ENCODE results near the gene METTL22.

Gene METTL22

DNA sequence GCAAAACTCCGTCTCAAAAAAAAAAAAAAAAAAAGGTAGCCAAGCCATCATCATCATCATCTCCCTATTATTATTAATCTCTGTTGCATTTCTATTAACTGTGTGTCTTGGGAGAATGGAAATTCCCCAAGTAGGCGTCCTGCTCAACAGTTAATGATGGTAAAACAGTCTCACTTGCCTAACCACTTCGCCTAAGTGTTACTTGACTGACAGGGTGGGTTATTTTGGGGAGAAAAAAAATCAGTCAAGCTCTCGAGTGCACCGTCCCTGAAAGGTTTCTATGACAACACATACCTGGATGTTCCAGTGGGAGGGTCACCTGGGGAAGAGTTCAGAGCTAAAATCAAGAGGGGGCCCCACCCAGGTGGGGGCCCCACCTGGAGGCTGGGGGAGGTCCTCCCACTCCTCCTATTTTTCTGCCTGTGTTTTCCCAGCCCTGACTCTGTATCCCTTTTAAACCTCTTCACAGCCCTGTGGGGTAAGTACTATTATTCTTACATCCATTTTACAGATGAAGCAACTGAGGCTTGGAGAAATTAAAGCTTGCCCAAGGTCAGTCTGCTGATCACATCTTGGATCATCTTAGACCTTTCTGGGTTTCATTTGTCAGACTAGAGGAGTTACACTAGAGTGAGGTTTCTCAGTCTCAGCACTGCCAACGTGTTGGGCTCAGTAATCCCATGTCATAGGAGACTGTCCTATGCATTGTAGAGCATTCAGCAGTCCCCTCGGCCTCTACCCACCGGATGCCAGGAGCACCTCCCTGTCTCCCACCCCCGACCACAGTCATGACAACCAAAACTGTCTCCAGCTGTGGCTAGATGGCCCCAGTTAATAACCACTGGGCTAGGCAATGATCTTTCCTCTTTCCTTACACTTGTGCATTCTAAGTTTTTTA is 41.9 kb downstream of the METTL22 start:
- no peak overlapping the region for H3K27ac ChIP-seq (ENCODE audit: low read length)
- H3K36me3 ChIP-seq (replicated peaks; ENCODE audit: low read depth, low read length), result no peaks in the 10 kb centered on the region
- peaks cover 28% of the 10 kb centered on the region for H3K27me3 ChIP-seq (ENCODE audit: low read depth, low read length)
- H3K9me3 ChIP-seq (ENCODE audit: insufficient read depth, low read length), result no peaks in the 10 kb centered on the region
- no peak overlapping the region for H3K9ac ChIP-seq (ENCODE audit: low read length)
- H2AFZ ChIP-seq (ENCODE audit: low read depth, low read length), result no peak overlapping the region
- H3K4me2 ChIP-seq (ENCODE audit: low read length), result no peak overlapping the region
- no peaks in the 10 kb centered on the region for H3K79me2 ChIP-seq (ENCODE audit: low read length)
- H3K4me3 ChIP-seq (ENCODE audit: low read length), result no peak overlapping the region
- H3K4me1 ChIP-seq (ENCODE audit: low read length), result no peaks in the 10 kb centered on the region
- no peaks in the 10 kb centered on the region for H4K20me1 ChIP-seq (ENCODE audit: insufficient read depth, low read length)
- no peak for TF ChIP-seq EZH2phosphoT487 (IDR thresholded peaks at IDR 0.05; ENCODE audit: low read depth)
- TF ChIP-seq, protein P1, sequence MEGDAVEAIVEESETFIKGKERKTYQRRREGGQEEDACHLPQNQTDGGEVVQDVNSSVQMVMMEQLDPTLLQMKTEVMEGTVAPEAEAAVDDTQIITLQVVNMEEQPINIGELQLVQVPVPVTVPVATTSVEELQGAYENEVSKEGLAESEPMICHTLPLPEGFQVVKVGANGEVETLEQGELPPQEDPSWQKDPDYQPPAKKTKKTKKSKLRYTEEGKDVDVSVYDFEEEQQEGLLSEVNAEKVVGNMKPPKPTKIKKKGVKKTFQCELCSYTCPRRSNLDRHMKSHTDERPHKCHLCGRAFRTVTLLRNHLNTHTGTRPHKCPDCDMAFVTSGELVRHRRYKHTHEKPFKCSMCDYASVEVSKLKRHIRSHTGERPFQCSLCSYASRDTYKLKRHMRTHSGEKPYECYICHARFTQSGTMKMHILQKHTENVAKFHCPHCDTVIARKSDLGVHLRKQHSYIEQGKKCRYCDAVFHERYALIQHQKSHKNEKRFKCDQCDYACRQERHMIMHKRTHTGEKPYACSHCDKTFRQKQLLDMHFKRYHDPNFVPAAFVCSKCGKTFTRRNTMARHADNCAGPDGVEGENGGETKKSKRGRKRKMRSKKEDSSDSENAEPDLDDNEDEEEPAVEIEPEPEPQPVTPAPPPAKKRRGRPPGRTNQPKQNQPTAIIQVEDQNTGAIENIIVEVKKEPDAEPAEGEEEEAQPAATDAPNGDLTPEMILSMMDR (IDR thresholded peaks at IDR 0.05; ENCODE audit: low read depth, low read length), result no peak

DNA sequence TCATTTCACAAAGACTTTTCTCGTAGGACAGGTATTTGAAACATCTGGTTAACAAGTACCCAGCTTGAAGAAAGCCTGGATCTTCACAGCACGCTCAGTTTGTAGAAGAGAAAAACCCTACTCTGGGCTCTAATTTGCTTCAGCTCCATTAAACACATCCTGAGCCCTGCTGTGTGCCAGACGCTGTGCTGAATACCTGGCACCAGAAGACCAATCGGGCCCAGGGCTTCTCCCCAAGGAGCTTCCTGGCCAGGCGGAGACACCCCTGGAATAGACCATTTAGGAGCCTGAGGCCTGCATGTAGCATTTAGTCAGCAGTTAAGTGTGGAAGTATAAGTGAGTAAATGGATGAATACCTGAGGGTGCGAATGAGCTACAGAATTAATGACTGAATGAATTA is 44.0 kb downstream of the METTL22 start:
- Histone ChIP-seq H4K20me1 (ENCODE audit: insufficient read depth, low read length) (no peaks in the 10 kb centered on the region), H3K4me3 (ENCODE audit: low read length) (no peak overlapping the region), H3K4me2 (ENCODE audit: low read length) (no peak overlapping the region), H3K27me3 (ENCODE audit: low read depth, low read length) (peaks cover 26% of the 10 kb centered on the region), H3K79me2 (ENCODE audit: low read length) (no peaks in the 10 kb centered on the region), H3K27ac (ENCODE audit: low read length) (no peak overlapping the region), H3K9me3 (ENCODE audit: insufficient read depth, low read length) (no peaks in the 10 kb centered on the region), H3K4me1 (ENCODE audit: low read length) (no peaks in the 10 kb centered on the region), H3K9ac (ENCODE audit: low read length) (no peak overlapping the region), H2AFZ (ENCODE audit: low read depth, low read length) (no peak overlapping the region), H3K36me3 (replicated peaks; ENCODE audit: low read depth, low read length) (no peaks in the 10 kb centered on the region)
- no peak for TF ChIP-seq EZH2phosphoT487 (IDR thresholded peaks at IDR 0.05; ENCODE audit: low read depth)
- TF ChIP-seq, protein P1 (IDR thresholded peaks at IDR 0.05; ENCODE audit: low read depth, low read length), result no peak

- no peaks in the 10 kb centered on the region for H3K9me3 ChIP-seq (ENCODE audit: insufficient read depth, low read length)
- H3K79me2 ChIP-seq (ENCODE audit: low read length), result no peaks in the 10 kb centered on the region
- H3K9ac ChIP-seq (ENCODE audit: low read length), result no peak overlapping the region
- no peak overlapping the region for H3K4me2 ChIP-seq (ENCODE audit: low read length)
- H3K4me3 ChIP-seq (ENCODE audit: low read length), result no peak overlapping the region
- no peak overlapping the region for H3K27ac ChIP-seq (ENCODE audit: low read length)
- no peaks in the 10 kb centered on the region for H4K20me1 ChIP-seq (ENCODE audit: insufficient read depth, low read length)
- peaks cover 22% of the 10 kb centered on the region for H3K27me3 ChIP-seq (ENCODE audit: low read depth, low read length)
- TF ChIP-seq, protein P1 (IDR thresholded peaks at IDR 0.05; ENCODE audit: low read depth, low read length), result no peak
- TF ChIP-seq EZH2phosphoT487 (IDR thresholded peaks at IDR 0.05; ENCODE audit: low read depth), result no peak
- no peaks in the 10 kb centered on the region for H3K4me1 ChIP-seq (ENCODE audit: low read length)
- no peaks in the 10 kb centered on the region for H3K36me3 ChIP-seq (replicated peaks; ENCODE audit: low read depth, low read length)
- no peak overlapping the region for H2AFZ ChIP-seq (ENCODE audit: low read depth, low read length)
These were observed 46.0 kb downstream of the METTL22 start for GRCh38 chr16:8667492-8667891.

- Histone ChIP-seq H3K79me2 (ENCODE audit: low read length) (no peaks in the 10 kb centered on the region), H3K4me2 (ENCODE audit: low read length) (no peak overlapping the region), H3K36me3 (replicated peaks; ENCODE audit: low read depth, low read length) (no peaks in the 10 kb centered on the region), H3K4me3 (ENCODE audit: low read length) (no peak overlapping the region), H3K27me3 (ENCODE audit: low read depth, low read length) (peaks cover 18% of the 10 kb centered on the region), H2AFZ (ENCODE audit: low read depth, low read length) (no peak overlapping the region), H3K27ac (ENCODE audit: low read length) (no peak overlapping the region), H3K4me1 (ENCODE audit: low read length) (no peaks in the 10 kb centered on the region), H3K9me3 (ENCODE audit: insufficient read depth, low read length) (no peaks in the 10 kb centered on the region), H3K9ac (ENCODE audit: low read length) (no peak overlapping the region), H4K20me1 (ENCODE audit: insufficient read depth, low read length) (no peaks in the 10 kb centered on the region)
- no peak for TF ChIP-seq EZH2phosphoT487 (IDR thresholded peaks at IDR 0.05; ENCODE audit: low read depth)
- TF ChIP-seq, protein P1 (IDR thresholded peaks at IDR 0.05; ENCODE audit: low read depth, low read length), result no peak
These were observed 46.6 kb downstream of the METTL22 start for GRCh38 chr16:8668113-8668512.
